ENCODE data around the gene HELZ. TPM values are rescaled to one million over a fixed set of nuclear protein-coding genes. Genes with fewer than 3 reads are reported as not detected.
"Not testable (repeated sequence)": the region's sequence is repeated elsewhere in the genome, so short reads cannot be mapped to it uniquely, and the experiment has no call there.

HELZ gene
- total RNA-seq, 2 donors from 2014 or later, result 52.3 to 53.5 TPM

DNA sequence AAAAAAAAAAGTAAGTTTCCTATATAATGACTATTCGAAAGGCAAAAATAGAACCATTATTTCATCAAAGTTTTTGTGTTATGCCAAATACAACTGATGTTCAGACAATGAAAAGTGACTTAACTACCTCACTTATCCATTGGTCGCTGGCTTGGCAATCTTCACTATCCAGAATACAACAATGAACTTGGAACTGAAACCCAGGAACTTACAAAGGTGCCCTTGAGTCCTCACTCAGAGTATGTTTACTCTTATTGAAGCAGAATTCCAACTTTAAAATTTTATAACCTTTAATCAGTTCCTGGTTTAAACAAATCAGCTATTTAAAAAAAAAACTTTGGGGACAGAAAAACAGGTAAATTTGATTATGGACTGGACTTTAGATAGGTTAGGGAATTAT lies 34.1 kb downstream of the HELZ start:
- intact Hi-C loops (cut with DNase I), result no loop called here
- no peak for DNase-seq (ENCODE audit: low spot score)

DNA sequence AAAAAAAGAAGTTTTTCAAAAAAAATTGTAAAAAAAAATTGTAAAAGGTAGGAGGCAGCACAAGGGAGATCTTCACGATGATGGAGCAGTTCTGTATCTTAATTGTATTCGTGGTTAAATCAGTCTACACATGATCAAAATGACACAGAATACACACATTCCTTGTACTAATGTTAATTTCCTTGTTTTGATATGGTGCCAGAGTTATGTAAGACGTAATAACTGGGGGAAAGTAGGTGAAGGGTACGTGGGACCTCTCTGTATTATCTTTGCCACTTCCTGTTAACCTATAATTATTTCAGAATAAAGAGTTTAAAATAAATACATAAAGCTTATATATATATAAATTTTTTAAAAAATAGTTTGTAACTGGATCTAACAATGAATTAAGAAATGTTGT lies 36.8 kb downstream of the HELZ start:
- no peak for DNase-seq (ENCODE audit: low spot score)
- intact Hi-C loops (cut with DNase I), result no loop called here

DNA sequence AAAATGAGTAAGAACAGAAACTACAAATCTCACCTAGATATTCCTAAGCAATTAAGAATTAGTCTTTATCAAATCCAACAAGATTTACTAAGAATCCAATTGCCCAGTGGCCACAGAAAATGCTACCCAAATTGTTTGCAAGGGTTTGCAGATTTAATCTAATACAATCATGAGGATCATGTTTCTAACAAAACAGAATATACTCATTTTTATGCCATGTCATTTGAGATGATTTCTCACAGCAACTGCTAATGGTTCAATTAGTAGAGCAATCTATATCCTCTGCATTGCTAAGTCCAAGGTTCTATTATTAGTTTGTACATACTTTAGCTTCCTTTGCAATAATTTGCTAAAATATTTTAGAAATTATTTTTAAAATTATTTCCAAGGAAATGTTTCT lies 41.2 kb downstream of the HELZ start:
- DNase-seq (ENCODE audit: low spot score), result no peak
- intact Hi-C loops (cut with DNase I), result no loop called here

DNA sequence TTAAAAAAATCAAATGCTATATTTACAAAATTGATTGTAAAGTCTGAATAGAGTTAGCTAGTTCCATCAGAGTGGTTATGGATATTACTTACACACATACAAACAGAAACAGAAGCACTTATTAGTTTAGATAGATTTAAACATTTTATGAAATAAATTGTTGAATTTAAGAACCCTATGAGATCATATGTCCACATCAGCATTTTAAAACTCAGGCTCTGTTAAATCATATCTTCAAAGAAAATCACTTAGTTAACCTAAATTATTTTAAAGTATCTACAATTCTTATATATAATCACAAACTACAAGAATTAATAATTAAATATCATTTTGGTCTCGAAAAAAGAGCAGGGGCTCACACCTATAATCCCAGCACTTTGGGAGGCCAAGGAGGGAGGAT lies 42.5 kb downstream of the HELZ start:
- intact Hi-C loops (cut with DNase I), result no loop called here

DNA sequence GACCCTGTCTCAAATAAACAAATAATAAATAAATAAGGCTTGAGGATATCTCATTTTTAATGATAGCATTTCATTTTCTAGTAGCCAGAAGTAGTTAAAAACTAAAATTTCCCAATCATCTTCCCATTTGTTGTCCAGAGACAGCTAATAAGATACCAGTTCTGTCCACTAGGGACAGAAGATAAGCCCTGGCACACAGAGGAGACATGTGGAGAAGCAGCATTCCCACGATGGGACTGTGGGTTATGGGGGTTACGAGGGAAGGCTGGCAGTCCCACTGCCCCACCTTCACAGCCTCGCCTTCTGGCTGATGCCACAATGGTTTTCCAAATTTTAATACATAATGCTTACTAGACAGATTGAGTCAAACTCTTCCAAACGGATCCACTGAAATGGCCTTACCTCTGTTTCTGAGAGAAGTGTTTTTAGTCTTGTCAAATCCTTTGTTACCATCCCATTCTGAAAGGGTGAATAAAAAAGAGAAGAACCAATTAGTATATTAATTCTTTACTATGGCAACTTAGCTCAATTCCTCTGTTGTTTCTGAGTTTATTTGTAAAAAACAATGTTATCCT lies 44.2 kb downstream of the HELZ start:
- intact Hi-C loops (cut with DNase I), result no loop called here
- DNase-seq (ENCODE audit: low spot score), result no peak

More for the DNA sequence above, 42.5 kb downstream of the HELZ start:
- DNase-seq (ENCODE audit: low spot score), result no peak

DNA sequence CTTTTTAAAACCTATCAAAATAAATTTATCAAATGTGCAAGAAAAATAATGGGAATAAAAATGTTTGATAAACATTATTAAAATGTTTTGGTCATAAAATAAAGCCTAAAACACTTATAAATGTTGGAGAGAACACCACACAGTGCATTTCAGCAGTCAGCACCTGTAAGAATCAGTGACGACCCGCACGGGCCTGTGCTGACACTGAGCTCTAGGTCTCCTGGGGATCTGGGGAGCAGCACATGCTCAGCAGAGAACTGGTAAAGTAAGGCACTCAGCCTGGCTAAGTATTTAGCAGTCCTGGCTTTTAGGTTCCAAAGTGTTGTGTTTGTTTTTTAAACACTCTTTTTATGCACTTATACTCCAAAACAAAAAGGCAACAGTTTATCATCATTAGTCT lies 46.9 kb downstream of the HELZ start:
- intact Hi-C loops (cut with DNase I), result no loop called here
- DNase-seq (ENCODE audit: low spot score), result no peak

DNA sequence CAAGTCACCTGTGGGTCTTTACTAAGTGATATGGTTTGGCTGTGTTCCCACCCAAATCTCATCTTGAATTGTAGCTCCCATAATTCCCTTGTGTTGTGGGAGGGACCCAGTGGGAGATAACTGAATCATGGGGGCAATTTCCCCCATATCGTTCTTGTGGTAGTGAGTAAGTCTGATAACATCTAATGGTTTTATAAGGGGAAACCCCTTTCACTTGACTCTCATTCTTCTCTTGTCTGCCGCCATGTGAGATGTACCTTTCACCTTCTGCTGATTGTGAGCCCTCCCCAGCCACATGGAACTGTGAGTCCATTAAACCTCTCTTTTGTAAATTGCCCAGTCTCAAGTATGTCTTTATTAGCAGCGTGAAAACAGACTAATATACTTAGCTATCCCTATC lies 48.0 kb downstream of the HELZ start:
- DNase-seq (ENCODE audit: low spot score); intact Hi-C loops (cut with DNase I): not testable (repeated sequence)

DNA sequence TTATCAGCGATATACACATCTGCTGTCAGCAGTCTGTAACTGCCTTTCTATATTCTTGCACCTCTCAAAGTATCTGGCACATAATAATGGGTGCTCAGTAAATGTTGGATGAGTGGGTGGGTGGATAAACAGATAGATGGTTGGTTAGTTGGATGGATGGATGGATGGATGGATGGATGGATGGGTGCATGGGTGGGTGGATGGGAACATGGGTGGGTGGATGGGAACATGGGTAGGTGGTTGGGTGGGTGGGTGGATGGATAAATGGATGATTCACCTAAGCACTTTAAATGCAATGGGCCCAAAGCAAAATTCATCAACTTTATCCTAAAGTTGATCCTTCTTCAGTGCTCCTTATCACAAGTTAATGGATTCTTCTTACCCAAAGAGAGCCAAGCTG lies 48.6 kb downstream of the HELZ start:
- intact Hi-C loops (cut with DNase I), result no loop called here
- DNase-seq (ENCODE audit: low spot score), result no peak

DNA sequence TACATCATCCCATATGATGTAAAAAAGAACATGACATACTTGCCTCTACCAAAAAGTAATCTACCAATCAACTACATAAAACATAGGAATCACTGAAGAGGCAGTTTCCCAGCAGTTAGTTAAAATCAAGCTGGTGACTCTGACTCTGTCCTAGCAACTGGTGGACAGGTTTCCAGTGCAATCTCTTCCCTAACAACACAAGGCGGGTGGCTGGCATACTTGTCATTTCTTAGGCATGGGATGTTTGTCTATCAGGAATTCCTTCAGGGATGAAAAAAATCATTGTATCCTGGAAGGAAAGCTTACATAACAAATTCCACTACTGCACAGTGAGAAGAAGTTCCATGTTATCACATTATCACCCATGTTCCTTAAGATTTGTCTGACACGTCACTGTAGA lies 50.9 kb downstream of the HELZ start:
- no peak for DNase-seq (ENCODE audit: low spot score)
- intact Hi-C loops (cut with DNase I), result no loop called here

DNA sequence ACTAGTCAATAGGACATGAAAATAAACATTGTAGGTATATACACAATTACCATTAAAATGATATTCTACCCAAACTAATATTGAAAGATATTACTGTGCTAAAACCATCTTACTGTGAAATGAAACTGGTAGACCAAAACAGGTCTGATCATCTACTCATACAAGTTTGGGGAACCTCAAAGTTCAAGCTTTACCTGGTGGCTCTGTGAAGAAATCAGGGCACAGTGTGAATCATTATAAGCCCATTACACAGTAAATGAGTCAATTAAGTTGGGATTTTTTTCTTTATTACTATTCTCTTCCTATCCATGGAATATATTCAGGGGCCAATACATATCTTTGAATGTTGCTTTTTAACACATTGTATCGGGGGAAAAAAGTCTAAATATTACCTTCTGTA lies 57.1 kb downstream of the HELZ start:
- intact Hi-C loops (cut with DNase I), result no loop called here
- no peak for DNase-seq (ENCODE audit: low spot score)

DNA sequence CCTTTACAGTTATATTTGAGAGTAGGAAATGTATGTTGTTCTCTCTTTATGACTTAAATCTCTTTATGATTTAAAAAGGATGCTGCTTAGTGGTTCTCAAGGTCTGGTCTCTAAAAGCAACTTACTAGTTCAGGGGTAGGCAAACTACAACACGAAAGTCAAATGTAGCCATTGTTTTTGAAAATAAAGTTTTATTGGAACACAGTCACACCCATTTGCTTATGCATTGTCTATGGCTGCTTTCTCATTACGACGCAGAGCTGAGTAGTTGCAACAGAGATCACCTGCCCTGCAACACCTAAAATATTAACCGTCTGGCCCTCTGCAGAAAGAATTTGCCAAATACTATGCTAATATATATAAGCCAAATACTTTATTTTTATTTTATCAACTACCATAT lies 58.2 kb downstream of the HELZ start:
- intact Hi-C loops (cut with DNase I), result no loop called here
- DNase-seq (ENCODE audit: low spot score), result no peak

DNA sequence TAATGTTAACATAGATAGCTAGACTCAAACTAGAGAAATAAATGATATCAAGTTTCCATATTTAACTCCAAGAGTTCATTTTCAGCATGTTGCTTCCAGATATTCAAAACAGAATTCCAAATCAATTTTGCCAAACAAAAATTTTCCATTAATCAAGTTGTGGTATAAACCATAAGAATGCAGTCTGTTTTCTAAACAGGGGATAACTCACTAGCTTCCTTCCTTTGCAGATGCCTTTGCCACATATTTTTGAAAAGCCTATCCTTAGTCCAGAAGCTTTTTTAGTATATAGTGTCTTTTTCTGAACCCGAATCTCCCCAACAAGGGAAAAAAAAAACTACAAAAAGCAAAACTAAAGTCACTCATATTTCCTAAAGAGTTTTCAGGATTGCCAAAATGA lies 61.5 kb downstream of the HELZ start:
- intact Hi-C loops (cut with DNase I), result no loop called here
- no peak for DNase-seq (ENCODE audit: low spot score)

DNA sequence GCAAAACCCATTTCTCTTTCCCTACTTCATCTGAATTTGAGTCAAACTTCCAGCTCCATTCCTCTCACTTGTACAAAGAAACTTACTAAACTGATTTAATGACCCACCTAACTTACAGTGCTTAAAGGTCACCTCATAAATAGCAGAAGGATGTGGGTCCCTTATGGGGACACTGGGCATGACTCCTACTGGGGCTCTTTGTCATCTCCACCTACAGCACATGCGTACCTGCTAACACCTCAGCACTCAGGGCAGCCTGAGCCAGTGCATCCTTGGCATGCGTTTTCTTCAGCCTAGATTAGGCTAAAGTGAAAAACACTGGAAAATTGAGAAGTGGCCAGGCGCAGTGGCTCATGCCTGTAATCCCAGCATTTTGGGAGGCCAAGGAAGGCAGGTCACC lies 63.2 kb downstream of the HELZ start:
- intact Hi-C loops (cut with DNase I), result no loop called here
- no peak for DNase-seq (ENCODE audit: low spot score)

DNA sequence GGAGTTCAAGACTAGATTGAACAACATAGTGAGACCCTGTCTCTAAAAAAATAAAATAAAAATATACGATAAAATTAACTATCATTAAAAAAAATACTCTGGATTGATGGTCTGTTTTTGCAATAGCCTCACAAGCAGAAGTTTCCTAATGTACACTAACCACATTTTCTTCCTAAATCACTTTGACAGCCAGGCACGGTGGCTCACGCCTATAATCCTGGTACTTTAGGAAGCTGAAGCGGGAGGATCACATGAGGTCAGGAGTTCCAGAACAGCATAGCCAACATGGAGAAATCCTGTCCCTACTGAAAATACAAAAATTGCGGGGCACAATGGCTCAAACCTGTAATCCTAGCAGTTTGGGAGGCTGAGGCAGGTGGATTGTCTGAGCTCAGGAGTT lies 64.7 kb downstream of the HELZ start:
- intact Hi-C loops (cut with DNase I), result no loop called here

DNA sequence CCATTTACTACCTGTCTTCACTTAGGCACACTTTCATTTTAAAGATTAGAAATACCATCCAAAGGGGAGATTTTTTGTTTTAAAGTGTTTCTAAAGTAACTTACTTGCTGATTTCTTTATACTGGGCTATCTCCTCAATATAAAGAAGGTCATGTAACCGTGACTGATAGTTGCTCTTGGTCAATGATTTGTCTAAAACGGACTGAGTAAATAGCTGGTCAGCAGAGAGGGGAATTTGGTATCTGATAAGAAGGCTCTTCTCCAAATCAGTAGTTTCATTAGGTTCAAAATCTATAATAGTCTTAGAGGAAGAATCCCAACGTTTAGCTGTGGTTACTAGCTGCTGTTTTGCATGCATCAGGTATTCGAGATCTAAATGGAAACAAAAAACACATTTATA lies 66.4 kb downstream of the HELZ start:
- DNase-seq (ENCODE audit: low spot score), result no peak
- intact Hi-C loops (cut with DNase I), result no loop called here

More for the DNA sequence above, 64.7 kb downstream of the HELZ start:
- DNase-seq (ENCODE audit: low spot score), result no peak

DNA sequence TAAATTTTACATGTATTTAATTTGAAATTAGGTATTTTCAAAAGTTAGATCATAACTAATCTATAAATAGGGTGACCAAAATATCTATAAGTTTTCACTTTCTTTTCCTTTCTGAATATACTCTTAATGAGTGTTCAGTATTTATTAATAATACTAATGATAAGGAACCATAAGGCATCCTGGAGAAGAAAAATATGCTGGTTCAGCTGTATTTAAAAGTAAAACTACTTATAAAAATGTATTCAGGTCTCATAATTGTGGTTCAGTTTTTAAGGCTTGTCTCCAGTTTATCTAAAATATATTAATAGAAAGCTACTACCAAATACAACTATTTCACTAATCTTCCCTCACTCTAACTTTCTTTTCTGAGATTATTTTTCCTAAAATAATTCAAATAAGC lies 67.3 kb downstream of the HELZ start:
- DNase-seq (ENCODE audit: low spot score), result no peak

DNA sequence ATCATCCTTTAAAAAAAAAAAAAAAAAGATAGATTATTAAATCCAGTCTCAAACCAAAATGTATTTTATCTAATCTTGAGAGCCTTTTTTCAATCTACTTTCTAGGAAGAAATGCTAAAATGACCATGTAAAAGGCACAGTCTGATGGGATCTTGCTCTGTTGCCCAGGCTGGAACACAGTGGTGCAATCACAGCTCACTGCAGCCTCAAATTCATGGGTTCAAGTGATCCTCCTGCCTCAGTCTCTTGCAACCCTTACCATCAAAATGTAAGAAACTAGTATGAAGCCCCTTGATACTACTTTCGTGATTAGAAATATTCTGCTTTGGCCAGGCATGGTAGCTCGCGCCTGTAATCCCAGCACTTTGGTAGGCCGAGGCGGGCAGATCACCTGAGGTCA lies 70.8 kb downstream of the HELZ start:
- intact Hi-C loops (cut with DNase I), result no loop called here
- DNase-seq (ENCODE audit: low spot score), result no peak

More for the DNA sequence above, 67.3 kb downstream of the HELZ start:
- intact Hi-C loops (cut with DNase I), result no loop called here

DNA sequence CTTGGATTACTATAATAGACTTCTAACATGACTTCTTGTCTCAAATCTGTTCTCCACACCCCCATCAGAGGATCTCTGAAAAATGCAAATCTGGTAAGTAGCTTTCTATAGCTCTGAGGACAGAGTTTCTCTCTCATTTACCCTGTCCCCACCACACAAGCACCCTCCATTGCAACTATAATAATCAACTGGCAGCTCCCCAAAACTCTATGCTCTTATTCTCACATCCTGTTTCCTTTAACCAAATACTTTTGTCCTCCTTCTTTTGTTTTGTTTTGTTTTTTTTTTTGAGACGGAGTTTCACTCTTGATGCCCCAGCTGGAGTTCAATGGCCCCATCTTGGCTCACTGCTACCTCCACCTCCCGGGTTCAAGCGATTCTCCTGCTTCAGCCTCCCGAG lies 73.4 kb downstream of the HELZ start:
- intact Hi-C loops (cut with DNase I), result no loop called here
- DNase-seq (ENCODE audit: low spot score), result no peak

DNA sequence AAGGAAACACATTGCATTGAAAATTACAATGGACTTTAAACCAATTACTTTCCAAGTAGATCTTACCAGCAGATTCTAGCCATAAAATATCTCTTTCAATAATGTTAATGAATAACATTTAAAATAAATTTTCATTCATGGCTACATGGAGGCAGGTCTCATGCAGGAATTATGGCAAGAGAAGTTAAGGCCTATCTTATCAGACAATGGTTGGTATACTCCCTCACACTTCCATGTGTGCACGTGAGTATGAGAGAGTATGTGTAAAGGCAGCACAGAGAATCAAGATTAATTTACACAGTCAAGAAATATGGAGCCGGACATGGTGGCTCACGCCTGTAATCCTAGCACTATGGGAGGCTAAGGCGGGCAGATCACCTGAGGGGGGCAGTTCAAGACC lies 76.5 kb downstream of the HELZ start:
- DNase-seq (ENCODE audit: low spot score), result no peak
- intact Hi-C loops (cut with DNase I), result no loop called here

DNA sequence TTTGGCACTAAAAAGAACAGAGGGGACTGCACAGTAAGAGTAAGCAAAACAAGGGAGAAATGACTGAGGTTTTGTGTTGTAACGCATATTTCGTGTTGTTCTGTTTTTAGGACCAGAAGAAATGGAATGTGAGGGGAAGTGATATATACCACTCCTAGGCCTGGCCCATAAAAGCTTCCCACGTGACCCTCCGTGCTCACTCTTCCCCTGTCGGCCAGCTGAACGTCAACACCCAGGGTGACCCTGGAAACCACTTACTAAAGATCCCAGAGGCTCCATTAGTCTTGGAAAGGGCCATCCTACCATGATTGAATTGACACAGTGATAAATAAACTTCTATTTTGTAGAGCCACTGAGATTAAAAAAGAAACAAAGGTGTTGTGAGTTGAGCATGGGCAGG lies 79.8 kb downstream of the HELZ start:
- no peak for DNase-seq (ENCODE audit: low spot score)

DNA sequence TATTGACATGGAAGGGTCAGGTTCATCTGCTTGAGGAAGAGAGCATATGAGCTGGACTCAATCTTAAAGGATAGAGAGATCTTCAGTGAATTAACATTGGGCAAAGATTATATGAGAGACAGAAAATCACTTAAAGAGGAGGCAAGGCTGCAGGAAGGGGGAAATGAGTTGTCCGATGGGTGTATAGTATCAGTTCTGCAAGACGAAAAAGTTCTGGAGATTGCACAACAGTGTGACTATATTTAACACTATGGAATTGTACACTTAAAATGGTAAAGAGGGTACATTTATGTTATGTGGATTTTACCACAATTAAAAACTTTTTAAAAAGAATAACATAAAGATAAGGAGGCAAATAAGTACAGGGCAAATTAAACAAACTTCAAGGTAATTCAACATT lies 80.7 kb downstream of the HELZ start:
- intact Hi-C loops (cut with DNase I), result no loop called here
- DNase-seq (ENCODE audit: low spot score), result no peak

More for the DNA sequence above, 79.8 kb downstream of the HELZ start:
- intact Hi-C loops (cut with DNase I), result no loop called here

DNA sequence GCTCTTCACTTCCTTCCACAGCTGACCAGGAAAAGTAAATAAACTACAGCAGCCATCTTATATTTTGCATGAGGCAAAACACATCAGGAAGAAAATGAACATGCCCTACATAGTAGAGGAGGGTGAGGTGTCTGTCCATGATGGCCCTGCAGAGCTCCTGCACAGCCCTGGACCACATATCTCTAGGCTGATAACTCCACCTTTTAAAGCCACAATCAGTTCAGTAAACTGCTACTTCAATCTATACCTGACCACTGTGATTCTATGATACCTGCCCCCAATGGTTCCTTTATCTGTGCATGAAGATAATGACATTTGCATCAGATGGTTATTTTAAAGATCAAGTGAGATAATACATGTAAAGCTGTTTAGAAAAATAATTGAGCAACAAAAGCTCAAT lies 82.2 kb downstream of the HELZ start:
- intact Hi-C loops (cut with DNase I), result no loop called here

More for the DNA sequence above, 82.2 kb downstream of the HELZ start:
- DNase-seq (ENCODE audit: low spot score), result no peak

All from posterior vena cava (tissue), 2 donors.